ENCODE measurements around the gene SPTBN1. TPM values are rescaled to one million over a fixed set of nuclear protein-coding genes. Genes with fewer than 3 reads are reported as not detected.

The SPTBN1 gene
- total RNA-seq, 1 experiment from 2014 or later, result 204 TPM

DNA sequence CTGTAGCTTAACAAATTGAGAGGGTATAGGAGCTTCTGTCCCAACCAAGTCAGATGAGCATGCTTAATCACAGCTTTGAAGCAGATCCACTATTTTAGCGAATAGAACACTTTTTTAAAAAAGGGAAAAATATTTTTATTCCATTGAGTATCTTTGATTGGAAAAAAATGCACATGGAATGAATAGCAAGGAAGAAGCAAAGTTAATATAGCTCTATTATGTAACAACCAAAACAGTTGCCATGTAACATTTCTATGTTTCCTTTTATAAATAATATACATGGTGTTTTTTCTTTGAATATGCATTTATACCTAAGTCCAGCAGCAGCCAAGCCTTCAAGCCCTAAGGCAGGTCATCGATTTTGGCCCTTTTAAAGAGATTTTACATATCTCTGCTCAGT is 21.4 kb upstream of the SPTBN1 start:
- H3K27me3 Mint-ChIP-seq (ENCODE audit: low read depth), result no peaks in the 10 kb centered on the region; the same call in 1 of the 2 replicates
- DNase-seq (ENCODE audit: low spot score) (no peak), ATAC-seq (no peak)
- POLR2A ChIA-PET, result no interaction called here
- TF ChIP-seq GRHL2 (CRISPR knock-in tag; IDR thresholded peaks at IDR 0.05; ENCODE audit: insufficient replicate concordance, severe bottlenecking) (no peak), JUN (CRISPR knock-in tag; IDR thresholded peaks at IDR 0.05) (no peak), ZNF317 (CRISPR knock-in tag; IDR thresholded peaks at IDR 0.05; ENCODE audit: borderline replicate concordance, low read depth) (no peak)
- TF ChIP-seq, protein P1, sequence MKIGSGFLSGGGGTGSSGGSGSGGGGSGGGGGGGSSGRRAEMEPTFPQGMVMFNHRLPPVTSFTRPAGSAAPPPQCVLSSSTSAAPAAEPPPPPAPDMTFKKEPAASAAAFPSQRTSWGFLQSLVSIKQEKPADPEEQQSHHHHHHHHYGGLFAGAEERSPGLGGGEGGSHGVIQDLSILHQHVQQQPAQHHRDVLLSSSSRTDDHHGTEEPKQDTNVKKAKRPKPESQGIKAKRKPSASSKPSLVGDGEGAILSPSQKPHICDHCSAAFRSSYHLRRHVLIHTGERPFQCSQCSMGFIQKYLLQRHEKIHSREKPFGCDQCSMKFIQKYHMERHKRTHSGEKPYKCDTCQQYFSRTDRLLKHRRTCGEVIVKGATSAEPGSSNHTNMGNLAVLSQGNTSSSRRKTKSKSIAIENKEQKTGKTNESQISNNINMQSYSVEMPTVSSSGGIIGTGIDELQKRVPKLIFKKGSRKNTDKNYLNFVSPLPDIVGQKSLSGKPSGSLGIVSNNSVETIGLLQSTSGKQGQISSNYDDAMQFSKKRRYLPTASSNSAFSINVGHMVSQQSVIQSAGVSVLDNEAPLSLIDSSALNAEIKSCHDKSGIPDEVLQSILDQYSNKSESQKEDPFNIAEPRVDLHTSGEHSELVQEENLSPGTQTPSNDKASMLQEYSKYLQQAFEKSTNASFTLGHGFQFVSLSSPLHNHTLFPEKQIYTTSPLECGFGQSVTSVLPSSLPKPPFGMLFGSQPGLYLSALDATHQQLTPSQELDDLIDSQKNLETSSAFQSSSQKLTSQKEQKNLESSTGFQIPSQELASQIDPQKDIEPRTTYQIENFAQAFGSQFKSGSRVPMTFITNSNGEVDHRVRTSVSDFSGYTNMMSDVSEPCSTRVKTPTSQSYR (CRISPR knock-in tag; IDR thresholded peaks at IDR 0.05), result no peak
- TF ChIP-seq, protein P2, sequence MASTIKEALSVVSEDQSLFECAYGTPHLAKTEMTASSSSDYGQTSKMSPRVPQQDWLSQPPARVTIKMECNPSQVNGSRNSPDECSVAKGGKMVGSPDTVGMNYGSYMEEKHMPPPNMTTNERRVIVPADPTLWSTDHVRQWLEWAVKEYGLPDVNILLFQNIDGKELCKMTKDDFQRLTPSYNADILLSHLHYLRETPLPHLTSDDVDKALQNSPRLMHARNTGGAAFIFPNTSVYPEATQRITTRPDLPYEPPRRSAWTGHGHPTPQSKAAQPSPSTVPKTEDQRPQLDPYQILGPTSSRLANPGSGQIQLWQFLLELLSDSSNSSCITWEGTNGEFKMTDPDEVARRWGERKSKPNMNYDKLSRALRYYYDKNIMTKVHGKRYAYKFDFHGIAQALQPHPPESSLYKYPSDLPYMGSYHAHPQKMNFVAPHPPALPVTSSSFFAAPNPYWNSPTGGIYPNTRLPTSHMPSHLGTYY (CRISPR knock-in tag; IDR thresholded peaks at IDR 0.05), result no peak
- no peak overlapping the region for H3K27ac Mint-ChIP-seq
- CTCF ChIA-PET, result no interaction called here
- H3K9me3 Mint-ChIP-seq, result no peaks in the 10 kb centered on the region
- no peak overlapping the region for H3K4me3 Mint-ChIP-seq
- no peaks in the 10 kb centered on the region for H3K36me3 Mint-ChIP-seq
- H3K4me1 Mint-ChIP-seq, result no peaks in the 10 kb centered on the region

DNA sequence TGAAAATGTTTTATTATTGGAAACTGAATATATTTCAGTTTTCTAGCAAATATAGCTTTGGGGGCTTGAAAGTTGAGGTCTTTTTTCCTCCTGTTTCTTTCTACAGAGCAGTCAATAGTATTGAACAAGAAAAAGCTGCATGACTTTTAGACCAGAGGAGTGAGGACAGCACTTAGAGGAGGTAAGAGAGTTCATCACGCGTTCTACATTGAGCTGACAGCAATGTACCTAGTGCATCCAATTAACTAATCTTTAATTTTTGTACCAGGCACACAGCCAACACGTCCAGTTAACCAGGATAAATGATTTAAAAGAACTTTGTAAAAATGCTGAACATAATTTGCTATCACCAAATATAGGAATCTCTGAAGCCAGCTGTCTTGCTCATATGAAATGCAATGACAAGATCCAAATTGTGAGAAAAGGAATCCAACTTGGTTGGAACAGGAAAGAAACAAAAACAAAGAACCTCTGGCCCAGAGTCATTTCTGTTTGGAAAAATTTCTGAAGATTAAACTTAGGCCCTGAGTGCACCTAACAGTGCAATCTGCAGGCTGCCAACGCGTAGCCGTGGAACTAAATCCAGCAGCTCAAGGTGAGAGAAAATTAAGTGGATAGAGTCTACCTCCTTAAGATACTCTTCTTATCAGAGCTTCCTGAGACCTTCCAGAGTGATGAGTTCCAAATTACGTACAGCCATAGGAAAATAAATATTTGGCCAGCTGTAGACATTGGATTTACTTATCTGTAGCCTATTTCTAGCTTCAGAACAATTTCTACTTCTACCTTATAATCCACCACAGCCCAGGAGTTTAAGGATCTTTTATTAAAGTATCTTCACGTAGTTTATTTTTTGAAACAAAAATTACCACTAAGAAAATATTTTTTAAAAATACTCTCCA is 20.6 kb upstream of the SPTBN1 start:
- Mint-ChIP-seq H3K27me3 (ENCODE audit: low read depth) (no peaks in the 10 kb centered on the region; the same call in 1 of the 2 replicates), H3K4me1 (no peaks in the 10 kb centered on the region), H3K4me3 (no peak overlapping the region), H3K27ac (no peak overlapping the region), H3K36me3 (no peaks in the 10 kb centered on the region), H3K9me3 (no peaks in the 10 kb centered on the region)
- DNase-seq (ENCODE audit: low spot score) (no peak), ATAC-seq (no peak)
- POLR2A ChIA-PET, result no interaction called here
- CTCF ChIA-PET, result no interaction called here
- TF ChIP-seq, protein P3, sequence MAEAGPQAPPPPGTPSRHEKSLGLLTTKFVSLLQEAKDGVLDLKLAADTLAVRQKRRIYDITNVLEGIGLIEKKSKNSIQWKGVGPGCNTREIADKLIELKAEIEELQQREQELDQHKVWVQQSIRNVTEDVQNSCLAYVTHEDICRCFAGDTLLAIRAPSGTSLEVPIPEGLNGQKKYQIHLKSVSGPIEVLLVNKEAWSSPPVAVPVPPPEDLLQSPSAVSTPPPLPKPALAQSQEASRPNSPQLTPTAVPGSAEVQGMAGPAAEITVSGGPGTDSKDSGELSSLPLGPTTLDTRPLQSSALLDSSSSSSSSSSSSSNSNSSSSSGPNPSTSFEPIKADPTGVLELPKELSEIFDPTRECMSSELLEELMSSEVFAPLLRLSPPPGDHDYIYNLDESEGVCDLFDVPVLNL (CRISPR knock-in tag; IDR thresholded peaks at IDR 0.05; ENCODE audit: borderline replicate concordance, low read depth), result no peak
- TF ChIP-seq, protein P4, sequence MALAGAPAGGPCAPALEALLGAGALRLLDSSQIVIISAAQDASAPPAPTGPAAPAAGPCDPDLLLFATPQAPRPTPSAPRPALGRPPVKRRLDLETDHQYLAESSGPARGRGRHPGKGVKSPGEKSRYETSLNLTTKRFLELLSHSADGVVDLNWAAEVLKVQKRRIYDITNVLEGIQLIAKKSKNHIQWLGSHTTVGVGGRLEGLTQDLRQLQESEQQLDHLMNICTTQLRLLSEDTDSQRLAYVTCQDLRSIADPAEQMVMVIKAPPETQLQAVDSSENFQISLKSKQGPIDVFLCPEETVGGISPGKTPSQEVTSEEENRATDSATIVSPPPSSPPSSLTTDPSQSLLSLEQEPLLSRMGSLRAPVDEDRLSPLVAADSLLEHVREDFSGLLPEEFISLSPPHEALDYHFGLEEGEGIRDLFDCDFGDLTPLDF (CRISPR knock-in tag; IDR thresholded peaks at IDR 0.05), result no peak
- TF ChIP-seq, protein P5, sequence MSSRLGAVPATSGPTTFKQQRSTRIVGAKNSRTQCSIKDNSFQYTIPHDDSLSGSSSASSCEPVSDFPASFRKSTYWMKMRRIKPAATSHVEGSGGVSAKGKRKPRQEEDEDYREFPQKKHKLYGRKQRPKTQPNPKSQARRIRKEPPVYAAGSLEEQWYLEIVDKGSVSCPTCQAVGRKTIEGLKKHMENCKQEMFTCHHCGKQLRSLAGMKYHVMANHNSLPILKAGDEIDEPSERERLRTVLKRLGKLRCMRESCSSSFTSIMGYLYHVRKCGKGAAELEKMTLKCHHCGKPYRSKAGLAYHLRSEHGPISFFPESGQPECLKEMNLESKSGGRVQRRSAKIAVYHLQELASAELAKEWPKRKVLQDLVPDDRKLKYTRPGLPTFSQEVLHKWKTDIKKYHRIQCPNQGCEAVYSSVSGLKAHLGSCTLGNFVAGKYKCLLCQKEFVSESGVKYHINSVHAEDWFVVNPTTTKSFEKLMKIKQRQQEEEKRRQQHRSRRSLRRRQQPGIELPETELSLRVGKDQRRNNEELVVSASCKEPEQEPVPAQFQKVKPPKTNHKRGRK (CRISPR knock-in tag; IDR thresholded peaks at IDR 0.05; ENCODE audit: borderline replicate concordance), result no peak
- TF ChIP-seq, protein P6, sequence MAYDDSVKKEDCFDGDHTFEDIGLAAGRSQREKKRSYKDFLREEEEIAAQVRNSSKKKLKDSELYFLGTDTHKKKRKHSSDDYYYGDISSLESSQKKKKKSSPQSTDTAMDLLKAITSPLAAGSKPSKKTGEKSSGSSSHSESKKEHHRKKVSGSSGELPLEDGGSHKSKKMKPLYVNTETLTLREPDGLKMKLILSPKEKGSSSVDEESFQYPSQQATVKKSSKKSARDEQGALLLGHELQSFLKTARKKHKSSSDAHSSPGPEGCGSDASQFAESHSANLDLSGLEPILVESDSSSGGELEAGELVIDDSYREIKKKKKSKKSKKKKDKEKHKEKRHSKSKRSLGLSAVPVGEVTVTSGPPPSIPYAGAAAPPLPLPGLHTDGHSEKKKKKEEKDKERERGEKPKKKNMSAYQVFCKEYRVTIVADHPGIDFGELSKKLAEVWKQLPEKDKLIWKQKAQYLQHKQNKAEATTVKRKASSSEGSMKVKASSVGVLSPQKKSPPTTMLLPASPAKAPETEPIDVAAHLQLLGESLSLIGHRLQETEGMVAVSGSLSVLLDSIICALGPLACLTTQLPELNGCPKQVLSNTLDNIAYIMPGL (CRISPR knock-in tag; IDR thresholded peaks at IDR 0.05), result no peak
- TF ChIP-seq SOX15 (CRISPR knock-in tag; IDR thresholded peaks at IDR 0.05) (no peak), RORB (CRISPR knock-in tag; IDR thresholded peaks at IDR 0.05) (no peak), TCF7 (CRISPR knock-in tag; IDR thresholded peaks at IDR 0.05; ENCODE audit: low read depth) (no peak)
- TF ChIP-seq, protein P7, sequence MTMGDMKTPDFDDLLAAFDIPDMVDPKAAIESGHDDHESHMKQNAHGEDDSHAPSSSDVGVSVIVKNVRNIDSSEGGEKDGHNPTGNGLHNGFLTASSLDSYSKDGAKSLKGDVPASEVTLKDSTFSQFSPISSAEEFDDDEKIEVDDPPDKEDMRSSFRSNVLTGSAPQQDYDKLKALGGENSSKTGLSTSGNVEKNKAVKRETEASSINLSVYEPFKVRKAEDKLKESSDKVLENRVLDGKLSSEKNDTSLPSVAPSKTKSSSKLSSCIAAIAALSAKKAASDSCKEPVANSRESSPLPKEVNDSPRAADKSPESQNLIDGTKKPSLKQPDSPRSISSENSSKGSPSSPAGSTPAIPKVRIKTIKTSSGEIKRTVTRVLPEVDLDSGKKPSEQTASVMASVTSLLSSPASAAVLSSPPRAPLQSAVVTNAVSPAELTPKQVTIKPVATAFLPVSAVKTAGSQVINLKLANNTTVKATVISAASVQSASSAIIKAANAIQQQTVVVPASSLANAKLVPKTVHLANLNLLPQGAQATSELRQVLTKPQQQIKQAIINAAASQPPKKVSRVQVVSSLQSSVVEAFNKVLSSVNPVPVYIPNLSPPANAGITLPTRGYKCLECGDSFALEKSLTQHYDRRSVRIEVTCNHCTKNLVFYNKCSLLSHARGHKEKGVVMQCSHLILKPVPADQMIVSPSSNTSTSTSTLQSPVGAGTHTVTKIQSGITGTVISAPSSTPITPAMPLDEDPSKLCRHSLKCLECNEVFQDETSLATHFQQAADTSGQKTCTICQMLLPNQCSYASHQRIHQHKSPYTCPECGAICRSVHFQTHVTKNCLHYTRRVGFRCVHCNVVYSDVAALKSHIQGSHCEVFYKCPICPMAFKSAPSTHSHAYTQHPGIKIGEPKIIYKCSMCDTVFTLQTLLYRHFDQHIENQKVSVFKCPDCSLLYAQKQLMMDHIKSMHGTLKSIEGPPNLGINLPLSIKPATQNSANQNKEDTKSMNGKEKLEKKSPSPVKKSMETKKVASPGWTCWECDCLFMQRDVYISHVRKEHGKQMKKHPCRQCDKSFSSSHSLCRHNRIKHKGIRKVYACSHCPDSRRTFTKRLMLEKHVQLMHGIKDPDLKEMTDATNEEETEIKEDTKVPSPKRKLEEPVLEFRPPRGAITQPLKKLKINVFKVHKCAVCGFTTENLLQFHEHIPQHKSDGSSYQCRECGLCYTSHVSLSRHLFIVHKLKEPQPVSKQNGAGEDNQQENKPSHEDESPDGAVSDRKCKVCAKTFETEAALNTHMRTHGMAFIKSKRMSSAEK (CRISPR knock-in tag; IDR thresholded peaks at IDR 0.05; ENCODE audit: borderline replicate concordance), result no peak

Measured in WTC11 (cell line).